K562 (cell line): ENCODE measurements around the gene TIMM44. TPM values are rescaled to one million over a fixed set of nuclear protein-coding genes. Genes with fewer than 3 reads are reported as not detected.

Source experiments
- CBFB ChIP-seq: sonication (generic); formaldehyde crosslinking; IDR thresholded peaks from 2 replicates; pipeline ENCODE4 v1.4.0; 2020; ENCODE audit warnings: mild to moderate bottlenecking, missing genetic modification reagents
- ESRRB ChIP-seq: fragments of 250-450 bp; sonication (Bioruptor Pico); IDR thresholded peaks from 2 replicates; pipeline ENCODE4 v1.5.0; 2020; ENCODE audit warnings: mild to moderate bottlenecking, moderate library complexity, borderline replicate concordance
- EZH2 ChIP-seq: IDR thresholded peaks from 2 replicates; pipeline ENCODE4 v1.6.1; 2012; ENCODE audit warnings: low read depth, mild to moderate bottlenecking, inconsistent platforms, low read length, borderline replicate concordance
- HDAC6 ChIP-seq: IDR thresholded peaks from 2 replicates; pipeline ENCODE4 v1.6.1; 2012; ENCODE audit warnings: low read depth, mild to moderate bottlenecking, control low read depth, inconsistent platforms, low read length, moderate library complexity
- KDM2B ChIP-seq: fragments of 250-450 bp; sonication (Bioruptor Pico); IDR thresholded peaks from 2 replicates; pipeline ENCODE4 v1.8.0; 2021; ENCODE audit warnings: mild to moderate bottlenecking, moderate library complexity
- PCBP1 ChIP-seq: fragments of 200-400 bp; formaldehyde crosslinking; IDR thresholded peaks from 2 replicates; pipeline ENCODE4 v1.6.1; 2018; ENCODE audit warnings: mild to moderate bottlenecking, low read depth, low read length; ENCODE audit not compliant: poor library complexity, severe bottlenecking
- PTRF ChIP-seq: fragments of 450-650 bp; IDR thresholded peaks from 2 replicates; pipeline ENCODE4 v1.6.1; 2016; ENCODE audit warnings: mild to moderate bottlenecking, missing genetic modification characterization, missing compliant biosample characterization
- RBM14 ChIP-seq: fragments of 200-400 bp; formaldehyde crosslinking; IDR thresholded peaks from 2 replicates; pipeline ENCODE4 v1.6.1; 2018; ENCODE audit warnings: low read depth, mild to moderate bottlenecking, low read length, moderate library complexity, borderline replicate concordance; ENCODE audit not compliant: insufficient read depth
- SMARCA5 ChIP-seq: fragments of 450-650 bp; IDR thresholded peaks from 2 replicates; pipeline ENCODE4 v1.6.1; 2016
- SREBF2 ChIP-seq: sonication (generic); formaldehyde crosslinking; IDR thresholded peaks from 2 replicates; pipeline ENCODE4 v1.4.0; 2020; ENCODE audit warnings: mild to moderate bottlenecking, missing genetic modification reagents
- ZNF668 ChIP-seq: fragments of 250-450 bp; sonication (Bioruptor Pico); IDR thresholded peaks from 2 replicates; pipeline ENCODE4 v1.8.0; 2022; ENCODE audit warnings: mild to moderate bottlenecking, inconsistent platforms
- polyA plus RNA-seq, 8 experiments: library from polyadenylated mRNA; depleted of rRNA in 4 of 8; stranded (reverse) in 5 of 8; unstranded in 3 of 8; fragments of >200 nt; fragmentation: Nextera tagmentation in 2 of 8; fragmentation: Illumina TruSeq in 1 of 8; extraction: Ambion mirVana in 2 of 8; extraction: Trizol in 1 of 8; gene quantifications; 2 replicates each; pipeline versions ENCODE4 v1.2.1 to v1.2.3, GENCODE V29; 2011 to 2014; ENCODE audit warnings: inconsistent platforms in 1 of 8, missing spikeins in 1 of 8
- total RNA-seq, 7 experiments: library from RNA; depleted of rRNA in 6 of 7; stranded (reverse); fragments of >200 nt in 6 of 7; fragmentation: Illumina TruSeq in 2 of 7; extraction: Trizol in 2 of 7; gene quantifications; 2 replicates each; pipeline versions ENCODE4 v1.2.1 to v1.2.3, GENCODE V29; 2011 to 2021; ENCODE audit warnings: low replicate concordance in 1 of 7
- TF ChIP-seq, protein P1 (sequence below): sonication (generic); formaldehyde crosslinking; IDR thresholded peaks from 2 replicates; pipeline ENCODE4 v1.8.1; 2022; ENCODE audit warnings: missing genetic modification reagents
- TF ChIP-seq, protein P2 (sequence below): fragments of 450-650 bp; conservative IDR thresholded peaks from 2 replicates; pipeline ENCODE4 v1.6.1; 2016; ENCODE audit warnings: missing genetic modification characterization, low read depth, mild to moderate bottlenecking, control low read depth, missing compliant biosample characterization
- TF ChIP-seq, protein P3 (sequence below): sonication (generic); formaldehyde crosslinking; IDR thresholded peaks from 2 replicates; pipeline ENCODE4 v1.8.0; 2023; ENCODE audit warnings: missing genetic modification reagents, mild to moderate bottlenecking, borderline replicate concordance
- TF ChIP-seq, protein P4 (sequence below): sonication (generic); IDR thresholded peaks from 2 replicates; pipeline ENCODE4 v1.6.1; 2016
- TF ChIP-seq, protein P5 (sequence below): IDR thresholded peaks from 2 replicates; pipeline ENCODE4 v1.6.1; 2016; ENCODE audit warnings: missing genetic modification characterization, missing compliant biosample characterization

Gene TIMM44
- total and polyA plus RNA-seq, 9 of the 15 experiments (the other 6 are each of a cell fraction or from before 2014, with no cell fraction given), result 10.3 to 231 (median 89.3) TPM

DNA sequence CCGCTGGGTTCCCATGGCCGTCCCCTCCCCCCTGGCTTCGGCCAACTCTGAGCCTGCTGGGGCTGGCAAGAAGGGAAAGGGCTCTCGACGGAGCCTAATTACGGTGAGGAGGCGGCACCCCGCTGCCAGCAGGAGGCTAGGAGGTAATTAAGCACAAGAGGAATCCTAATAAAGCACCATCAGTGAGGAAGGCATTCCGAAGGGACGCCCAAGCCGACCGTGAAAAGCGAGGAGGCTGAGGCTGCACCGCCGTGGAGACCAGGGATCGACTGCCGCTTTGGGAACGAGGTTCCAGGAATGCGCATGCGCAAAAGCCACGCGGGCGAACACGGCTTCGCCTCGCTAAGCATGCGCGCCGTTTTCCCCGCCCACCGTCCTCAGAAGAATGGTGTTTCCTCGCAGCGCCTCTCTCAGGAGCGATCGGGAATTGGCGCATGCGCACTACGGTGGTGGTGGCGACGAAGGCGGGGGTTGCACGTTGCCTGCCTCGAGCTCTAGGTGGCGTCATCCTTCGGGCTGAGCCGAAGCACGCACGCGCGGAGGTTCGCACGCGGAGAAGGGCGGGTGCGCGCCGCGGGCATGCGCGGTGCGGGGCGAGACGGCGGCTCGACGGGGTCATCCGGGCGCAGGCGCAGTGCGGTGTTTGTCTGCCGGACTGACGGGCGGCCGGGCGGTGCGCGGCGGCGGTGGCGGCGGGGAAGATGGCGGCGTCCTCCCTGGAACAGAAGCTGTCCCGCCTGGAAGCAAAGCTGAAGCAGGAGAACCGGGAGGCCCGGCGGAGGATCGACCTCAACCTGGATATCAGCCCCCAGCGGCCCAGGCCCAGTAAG is 40.0 kb downstream of the TIMM44 start, which contains the start of gene MAP2K7 (continued):
- TF ChIP-seq ZNF668 (CRISPR knock-in tag) (no peak), CBFB (CRISPR knock-in tag) (no peak), EZH2 (no peak), PCBP1 (peak; percentile 64), KDM2B (CRISPR knock-in tag) (no peak; the same call in 1 of the 2 replicates), SMARCA5 (no peak), HDAC6 (no peak), PTRF (tag) (no peak), RBM14 (no peak), ESRRB (no peak), SREBF2 (CRISPR knock-in tag) (no peak)
- TF ChIP-seq, protein P1, sequence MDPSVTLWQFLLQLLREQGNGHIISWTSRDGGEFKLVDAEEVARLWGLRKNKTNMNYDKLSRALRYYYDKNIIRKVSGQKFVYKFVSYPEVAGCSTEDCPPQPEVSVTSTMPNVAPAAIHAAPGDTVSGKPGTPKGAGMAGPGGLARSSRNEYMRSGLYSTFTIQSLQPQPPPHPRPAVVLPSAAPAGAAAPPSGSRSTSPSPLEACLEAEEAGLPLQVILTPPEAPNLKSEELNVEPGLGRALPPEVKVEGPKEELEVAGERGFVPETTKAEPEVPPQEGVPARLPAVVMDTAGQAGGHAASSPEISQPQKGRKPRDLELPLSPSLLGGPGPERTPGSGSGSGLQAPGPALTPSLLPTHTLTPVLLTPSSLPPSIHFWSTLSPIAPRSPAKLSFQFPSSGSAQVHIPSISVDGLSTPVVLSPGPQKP (CRISPR knock-in tag), result no peak
- TF ChIP-seq, protein P2, sequence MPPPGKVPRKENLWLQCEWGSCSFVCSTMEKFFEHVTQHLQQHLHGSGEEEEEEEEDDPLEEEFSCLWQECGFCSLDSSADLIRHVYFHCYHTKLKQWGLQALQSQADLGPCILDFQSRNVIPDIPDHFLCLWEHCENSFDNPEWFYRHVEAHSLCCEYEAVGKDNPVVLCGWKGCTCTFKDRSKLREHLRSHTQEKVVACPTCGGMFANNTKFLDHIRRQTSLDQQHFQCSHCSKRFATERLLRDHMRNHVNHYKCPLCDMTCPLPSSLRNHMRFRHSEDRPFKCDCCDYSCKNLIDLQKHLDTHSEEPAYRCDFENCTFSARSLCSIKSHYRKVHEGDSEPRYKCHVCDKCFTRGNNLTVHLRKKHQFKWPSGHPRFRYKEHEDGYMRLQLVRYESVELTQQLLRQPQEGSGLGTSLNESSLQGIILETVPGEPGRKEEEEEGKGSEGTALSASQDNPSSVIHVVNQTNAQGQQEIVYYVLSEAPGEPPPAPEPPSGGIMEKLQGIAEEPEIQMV (tag), result no peak
- TF ChIP-seq, protein P3, sequence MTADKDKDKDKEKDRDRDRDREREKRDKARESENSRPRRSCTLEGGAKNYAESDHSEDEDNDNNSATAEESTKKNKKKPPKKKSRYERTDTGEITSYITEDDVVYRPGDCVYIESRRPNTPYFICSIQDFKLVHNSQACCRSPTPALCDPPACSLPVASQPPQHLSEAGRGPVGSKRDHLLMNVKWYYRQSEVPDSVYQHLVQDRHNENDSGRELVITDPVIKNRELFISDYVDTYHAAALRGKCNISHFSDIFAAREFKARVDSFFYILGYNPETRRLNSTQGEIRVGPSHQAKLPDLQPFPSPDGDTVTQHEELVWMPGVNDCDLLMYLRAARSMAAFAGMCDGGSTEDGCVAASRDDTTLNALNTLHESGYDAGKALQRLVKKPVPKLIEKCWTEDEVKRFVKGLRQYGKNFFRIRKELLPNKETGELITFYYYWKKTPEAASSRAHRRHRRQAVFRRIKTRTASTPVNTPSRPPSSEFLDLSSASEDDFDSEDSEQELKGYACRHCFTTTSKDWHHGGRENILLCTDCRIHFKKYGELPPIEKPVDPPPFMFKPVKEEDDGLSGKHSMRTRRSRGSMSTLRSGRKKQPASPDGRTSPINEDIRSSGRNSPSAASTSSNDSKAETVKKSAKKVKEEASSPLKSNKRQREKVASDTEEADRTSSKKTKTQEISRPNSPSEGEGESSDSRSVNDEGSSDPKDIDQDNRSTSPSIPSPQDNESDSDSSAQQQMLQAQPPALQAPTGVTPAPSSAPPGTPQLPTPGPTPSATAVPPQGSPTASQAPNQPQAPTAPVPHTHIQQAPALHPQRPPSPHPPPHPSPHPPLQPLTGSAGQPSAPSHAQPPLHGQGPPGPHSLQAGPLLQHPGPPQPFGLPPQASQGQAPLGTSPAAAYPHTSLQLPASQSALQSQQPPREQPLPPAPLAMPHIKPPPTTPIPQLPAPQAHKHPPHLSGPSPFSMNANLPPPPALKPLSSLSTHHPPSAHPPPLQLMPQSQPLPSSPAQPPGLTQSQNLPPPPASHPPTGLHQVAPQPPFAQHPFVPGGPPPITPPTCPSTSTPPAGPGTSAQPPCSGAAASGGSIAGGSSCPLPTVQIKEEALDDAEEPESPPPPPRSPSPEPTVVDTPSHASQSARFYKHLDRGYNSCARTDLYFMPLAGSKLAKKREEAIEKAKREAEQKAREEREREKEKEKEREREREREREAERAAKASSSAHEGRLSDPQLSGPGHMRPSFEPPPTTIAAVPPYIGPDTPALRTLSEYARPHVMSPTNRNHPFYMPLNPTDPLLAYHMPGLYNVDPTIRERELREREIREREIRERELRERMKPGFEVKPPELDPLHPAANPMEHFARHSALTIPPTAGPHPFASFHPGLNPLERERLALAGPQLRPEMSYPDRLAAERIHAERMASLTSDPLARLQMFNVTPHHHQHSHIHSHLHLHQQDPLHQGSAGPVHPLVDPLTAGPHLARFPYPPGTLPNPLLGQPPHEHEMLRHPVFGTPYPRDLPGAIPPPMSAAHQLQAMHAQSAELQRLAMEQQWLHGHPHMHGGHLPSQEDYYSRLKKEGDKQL (CRISPR knock-in tag), result no peak
- TF ChIP-seq, protein P4, sequence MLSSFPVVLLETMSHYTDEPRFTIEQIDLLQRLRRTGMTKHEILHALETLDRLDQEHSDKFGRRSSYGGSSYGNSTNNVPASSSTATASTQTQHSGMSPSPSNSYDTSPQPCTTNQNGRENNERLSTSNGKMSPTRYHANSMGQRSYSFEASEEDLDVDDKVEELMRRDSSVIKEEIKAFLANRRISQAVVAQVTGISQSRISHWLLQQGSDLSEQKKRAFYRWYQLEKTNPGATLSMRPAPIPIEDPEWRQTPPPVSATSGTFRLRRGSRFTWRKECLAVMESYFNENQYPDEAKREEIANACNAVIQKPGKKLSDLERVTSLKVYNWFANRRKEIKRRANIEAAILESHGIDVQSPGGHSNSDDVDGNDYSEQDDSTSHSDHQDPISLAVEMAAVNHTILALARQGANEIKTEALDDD, result no peak
- TF ChIP-seq, protein P5, sequence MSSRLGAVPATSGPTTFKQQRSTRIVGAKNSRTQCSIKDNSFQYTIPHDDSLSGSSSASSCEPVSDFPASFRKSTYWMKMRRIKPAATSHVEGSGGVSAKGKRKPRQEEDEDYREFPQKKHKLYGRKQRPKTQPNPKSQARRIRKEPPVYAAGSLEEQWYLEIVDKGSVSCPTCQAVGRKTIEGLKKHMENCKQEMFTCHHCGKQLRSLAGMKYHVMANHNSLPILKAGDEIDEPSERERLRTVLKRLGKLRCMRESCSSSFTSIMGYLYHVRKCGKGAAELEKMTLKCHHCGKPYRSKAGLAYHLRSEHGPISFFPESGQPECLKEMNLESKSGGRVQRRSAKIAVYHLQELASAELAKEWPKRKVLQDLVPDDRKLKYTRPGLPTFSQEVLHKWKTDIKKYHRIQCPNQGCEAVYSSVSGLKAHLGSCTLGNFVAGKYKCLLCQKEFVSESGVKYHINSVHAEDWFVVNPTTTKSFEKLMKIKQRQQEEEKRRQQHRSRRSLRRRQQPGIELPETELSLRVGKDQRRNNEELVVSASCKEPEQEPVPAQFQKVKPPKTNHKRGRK, result no peak
